GM18498 (cell line): ENCODE results near the gene CACNA1H.

Source experiments
- ATAC-seq: cut with Tn5 transposase; IDR thresholded peaks from one replicate; pipeline ENCODE4 v1.9.1; 2021; ENCODE audit warnings: mild to moderate bottlenecking, moderate library complexity; ENCODE audit not compliant: unreplicated experiment

The CACNA1H gene

DNA sequence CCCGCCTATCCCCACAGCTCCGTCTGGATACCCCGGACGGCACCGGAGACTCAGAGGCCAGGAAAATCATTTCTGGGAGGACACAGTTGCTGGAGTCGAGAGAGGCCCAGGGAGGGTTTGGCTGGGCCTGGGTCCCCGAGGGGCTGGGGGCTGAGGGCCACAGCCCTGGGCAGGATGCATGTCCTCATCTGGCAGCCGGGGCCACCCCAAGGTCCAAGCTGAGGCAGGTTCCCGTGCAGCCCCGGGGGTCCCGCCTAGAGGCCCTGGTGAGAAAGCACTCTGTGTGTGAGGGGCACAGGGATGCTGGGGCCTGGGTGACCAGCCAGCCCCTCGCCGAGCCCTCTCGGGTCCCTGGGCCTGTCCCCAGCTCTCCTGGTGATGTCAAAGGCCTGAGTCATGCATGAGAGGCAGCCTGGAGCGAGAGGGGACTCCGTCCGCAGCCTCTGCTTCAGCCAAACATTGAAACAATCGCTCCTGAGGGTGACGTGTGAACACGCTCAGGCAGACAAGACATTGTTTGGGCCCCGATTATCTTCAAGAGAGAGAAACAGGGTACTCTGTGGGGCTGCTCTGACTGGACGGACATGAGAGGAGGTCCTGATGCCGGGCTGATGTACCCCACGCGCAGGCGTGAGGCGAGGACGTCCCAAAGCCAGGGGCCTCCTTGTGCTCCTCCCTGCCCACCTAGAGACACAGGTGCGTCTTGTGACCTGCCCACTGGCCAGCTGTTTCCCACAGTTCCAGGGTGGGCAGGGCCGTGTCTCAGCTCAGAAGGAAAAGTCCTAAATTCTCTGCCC lies 31.1 kb upstream of the CACNA1H start:
- no peak for ATAC-seq

DNA sequence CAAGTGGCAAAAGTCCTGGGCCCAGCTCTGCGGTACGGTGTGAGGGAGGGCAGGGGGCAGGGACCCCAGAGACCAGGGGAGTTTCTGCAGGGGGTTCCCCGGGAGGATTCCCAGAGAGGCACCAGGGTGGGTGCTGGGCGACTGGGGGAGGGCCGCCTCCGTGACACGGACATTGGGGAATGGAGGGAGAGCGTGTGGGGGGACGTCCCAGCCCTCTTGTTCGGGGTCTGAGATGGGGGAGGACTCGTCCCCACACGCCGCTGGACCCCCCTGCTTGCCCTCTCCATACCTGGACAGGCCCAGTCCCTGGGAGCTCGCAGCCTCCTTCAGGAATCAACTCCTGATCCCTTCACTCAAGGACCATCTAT lies 30.5 kb upstream of the CACNA1H start:
- ATAC-seq: no peak

DNA sequence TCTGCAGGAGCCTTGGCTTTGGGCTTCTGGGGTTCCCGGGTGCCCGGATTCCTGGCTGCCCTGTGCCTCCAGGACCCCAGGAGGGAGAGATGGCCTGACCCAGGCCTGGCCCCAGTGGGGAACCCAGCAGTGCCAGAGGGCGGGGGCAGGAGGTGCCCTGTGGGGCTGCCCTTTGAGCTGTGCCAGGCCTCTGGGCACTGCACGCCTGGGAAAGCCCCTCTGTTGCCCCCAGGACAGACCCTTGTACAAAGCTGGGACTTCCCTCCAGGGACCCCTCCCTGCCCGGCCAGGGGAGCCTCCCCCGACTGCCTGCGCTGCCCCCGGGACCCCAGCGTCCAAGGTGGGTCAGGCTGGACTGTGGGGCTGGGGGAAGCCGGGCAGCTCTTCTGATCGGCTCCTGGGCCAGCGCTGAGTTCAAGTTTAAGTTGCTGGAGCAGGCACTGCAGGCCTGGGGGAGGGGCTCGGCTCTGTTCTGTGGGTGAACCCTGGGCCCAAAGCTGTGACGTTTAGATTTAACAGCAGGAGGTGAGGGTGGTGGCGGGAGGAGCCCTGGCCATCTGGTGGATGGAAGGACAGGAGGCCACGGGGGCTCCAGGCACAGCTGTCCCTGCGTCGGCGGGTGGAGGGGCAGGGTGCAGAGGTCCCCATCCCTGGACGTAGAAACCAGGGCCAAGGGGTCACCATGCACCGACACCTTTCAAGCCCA lies 29.2 kb upstream of the CACNA1H start:
- no peak for ATAC-seq

DNA sequence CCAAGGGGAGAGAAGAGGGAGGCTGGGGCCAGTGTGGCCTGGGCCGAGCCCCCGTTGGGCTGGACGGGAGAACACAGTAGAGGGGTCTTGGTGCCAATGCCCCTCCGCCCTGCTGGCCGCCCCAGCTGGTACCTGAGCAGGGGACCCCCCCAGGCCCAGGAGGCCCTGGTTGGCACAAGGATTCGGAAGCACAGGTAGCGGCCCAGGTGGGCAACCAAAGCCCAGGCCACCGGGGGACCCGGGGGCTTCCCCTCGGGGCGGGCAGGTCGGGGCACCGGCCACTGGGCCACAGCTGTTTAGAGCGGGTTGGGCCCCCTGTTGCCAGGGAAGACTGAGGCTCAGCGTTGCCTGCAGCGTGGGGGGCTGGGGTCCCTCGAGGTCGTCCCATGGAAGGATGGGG lies 28.6 kb upstream of the CACNA1H start:
- ATAC-seq: no peak

DNA sequence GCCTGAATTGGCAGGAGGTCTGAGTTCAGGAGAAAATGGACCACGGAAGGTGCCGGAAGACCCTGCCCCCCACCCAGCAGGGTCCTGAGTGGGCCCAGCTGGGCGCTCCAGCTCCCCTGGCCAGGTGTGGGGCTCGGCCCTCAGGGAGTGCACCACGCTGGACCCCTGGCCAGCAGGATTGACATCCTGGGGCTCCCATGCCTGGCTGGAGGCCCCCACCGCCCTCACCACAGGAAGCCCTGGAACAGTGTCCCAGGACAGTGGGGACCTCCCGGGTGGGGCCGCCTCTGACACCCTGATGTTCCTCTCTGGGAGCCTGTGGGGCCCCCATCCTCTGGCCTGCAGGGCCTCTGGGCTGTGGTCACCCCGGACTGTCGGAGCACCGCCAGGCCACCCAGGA lies 28.1 kb upstream of the CACNA1H start:
- no peak for ATAC-seq

DNA sequence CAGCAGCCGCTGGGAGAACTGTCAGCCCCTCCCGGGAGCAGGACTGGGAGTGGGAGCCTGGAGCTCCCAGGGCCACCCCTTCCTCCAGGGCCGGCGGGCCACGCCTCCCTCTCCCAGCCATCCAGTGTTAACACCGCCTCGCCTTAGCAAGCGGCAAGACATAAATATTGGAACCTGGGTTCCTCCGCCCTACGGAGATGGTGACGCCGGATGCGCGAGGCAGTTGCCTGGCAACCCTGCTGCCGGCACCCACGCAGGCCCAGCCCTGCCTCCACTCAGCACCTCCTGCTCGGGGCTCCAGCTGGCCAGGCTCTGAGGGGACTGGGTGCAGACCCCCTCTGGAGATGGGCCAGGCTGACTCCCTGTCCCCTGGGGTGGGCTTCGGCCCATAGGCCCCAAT lies 27.4 kb upstream of the CACNA1H start:
- ATAC-seq: no peak

DNA sequence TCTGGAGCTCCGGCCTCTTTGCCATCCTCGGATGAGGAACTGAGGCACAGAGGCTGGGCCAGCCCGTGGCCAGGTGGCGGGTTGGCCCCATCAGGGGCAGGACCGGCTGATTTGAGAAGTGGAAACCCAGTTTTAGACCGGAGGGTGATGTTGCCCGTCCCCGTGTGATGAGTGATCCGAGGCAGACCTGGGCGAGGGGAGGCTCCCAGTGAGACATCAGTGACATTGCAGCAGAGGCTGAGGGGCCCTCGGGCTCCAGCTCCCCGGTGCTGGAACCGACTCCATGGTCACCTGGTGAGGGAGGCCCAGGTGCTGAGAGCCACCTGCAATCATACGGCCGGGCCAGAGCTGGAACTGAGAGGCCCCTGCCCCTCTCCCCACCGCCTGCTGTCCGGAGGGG lies 26.9 kb upstream of the CACNA1H start:
- ATAC-seq: no peak

DNA sequence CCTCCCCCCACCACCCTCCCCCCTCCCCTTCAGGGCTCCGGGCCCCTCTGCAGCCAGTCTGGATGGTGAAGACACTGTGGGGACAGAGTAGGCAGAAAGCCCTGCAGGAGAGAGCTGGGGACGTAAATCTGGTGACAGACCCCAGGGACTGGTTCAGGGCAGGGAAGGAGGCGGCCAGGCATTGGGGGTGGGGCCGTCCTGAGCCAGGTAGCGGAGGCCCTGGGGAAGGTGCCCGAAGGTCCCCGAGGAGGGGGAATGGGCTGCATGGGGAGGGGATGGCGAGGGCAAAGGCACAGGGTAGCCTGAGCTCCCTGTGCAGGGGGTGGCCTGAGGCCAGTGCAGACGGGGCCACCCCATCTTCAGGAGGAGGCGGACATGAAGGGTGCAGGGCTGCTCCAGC lies 26.3 kb upstream of the CACNA1H start:
- ATAC-seq: no peak

DNA sequence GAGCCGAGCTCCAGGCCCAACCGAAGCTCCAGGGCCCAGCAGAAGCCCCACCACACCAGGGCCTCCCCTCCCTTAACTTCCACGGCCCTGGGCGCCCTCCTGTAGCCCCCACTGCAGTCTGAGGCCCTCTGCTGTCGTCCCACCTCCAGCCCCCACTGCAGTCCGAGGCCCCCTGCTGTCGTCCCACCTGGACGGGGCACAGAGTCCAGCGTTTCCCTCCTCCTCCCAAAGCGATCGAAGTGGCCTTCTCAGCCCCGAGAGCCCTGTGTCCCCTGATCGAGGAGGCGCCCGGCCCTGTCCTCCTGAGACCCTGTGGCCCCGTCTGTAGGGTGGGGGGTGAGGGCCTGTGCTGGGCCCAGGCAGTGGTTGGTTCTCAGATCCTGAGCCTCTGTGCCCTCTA lies 25.8 kb upstream of the CACNA1H start:
- no peak for ATAC-seq

DNA sequence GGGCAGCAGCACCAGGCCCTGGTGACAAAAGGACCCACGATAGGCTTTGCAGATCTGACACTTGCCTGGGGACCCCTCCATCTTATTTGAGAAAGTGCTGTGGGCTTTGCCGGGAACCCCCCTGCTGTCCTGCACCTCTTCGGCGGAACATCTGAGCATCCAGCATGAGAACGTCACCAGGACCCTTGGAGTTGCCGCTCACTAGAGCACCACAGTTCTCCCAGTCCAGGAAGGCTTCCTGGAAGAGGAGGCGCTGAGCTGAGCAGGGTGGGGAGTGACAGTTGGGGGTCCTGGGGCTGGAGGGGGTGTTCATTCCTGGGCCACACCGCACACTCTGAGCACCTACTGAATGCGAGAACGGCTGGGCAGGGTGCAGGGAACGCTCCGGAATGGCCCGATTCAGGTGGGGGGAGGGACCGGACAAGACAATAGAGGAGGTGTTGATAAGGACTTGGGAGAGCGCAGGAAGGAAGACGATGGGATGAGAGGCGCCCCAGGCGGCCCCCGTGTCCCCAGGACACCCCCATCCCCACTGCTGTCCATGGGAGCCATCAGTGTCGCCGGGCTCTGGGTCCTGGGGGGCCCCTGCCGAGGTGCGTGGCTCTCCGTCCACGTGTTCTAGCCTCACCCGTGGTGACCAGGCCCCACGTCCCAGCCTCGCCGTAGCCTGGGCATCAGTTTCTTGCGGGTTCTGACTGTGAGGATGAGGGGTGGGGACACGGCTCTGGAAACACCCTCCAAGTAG lies 24.8 kb upstream of the CACNA1H start:
- no peak for ATAC-seq

DNA sequence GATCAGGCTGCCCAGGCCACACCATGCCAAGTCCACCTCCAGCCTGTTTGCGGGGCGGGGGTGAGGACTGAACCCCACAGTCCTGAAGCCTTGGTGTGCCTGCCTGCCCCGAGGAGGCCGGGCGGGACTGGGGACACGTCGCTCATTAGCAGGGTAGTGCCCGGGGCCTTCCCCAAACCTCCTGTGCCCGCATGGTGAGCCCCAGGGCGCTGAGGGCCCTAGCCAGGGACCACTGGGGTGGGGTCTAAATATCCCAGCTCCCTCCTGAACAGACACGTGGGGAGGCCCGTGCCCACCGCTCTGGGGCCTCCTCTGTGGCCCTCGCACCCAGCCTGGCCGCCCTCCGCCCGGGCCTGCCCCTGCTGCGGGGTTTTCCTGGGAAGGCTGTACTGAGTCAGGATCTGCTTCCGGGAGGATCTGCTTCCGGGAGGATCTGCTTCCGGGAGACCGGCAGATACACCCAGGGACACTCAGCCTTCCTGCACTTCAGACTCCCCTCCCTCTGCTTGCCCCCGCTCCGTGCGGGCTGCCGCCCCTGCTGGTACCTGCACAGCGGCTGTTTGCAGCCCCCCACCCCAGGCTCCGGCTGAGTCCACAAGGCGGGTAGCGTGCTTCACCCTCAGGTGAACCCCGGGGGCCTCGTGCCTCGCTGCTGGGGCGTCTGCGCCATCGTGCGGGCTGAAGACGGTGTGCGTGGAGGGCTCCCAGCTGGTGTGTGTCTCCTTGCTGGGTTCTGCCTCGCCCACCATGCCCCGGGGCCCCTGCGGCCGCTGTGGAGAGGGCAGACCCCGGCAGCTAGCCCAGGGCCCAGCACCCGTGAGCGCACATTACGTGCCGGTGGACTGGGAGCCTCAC lies 23.6 kb upstream of the CACNA1H start:
- no peak for ATAC-seq

DNA sequence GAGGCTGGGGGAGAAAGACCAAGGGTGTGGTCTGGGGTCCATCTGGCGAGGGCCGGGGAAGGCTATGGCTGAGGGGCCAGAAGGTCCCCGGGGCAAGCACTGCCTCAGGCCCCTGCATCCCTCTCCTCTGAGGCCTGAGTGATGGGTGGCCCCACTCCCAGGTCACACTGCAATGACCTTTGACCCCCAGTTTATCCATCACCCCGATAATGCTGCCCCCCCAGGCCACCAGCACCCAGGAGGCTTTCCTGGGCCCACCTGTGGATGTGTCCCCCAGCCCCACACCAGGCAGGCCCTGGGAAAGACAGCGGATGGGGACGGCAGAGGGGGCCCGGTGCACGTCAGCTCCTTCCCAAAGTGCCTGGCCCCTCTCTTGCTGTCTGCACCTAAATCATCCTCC lies 22.5 kb upstream of the CACNA1H start:
- ATAC-seq: no peak

DNA sequence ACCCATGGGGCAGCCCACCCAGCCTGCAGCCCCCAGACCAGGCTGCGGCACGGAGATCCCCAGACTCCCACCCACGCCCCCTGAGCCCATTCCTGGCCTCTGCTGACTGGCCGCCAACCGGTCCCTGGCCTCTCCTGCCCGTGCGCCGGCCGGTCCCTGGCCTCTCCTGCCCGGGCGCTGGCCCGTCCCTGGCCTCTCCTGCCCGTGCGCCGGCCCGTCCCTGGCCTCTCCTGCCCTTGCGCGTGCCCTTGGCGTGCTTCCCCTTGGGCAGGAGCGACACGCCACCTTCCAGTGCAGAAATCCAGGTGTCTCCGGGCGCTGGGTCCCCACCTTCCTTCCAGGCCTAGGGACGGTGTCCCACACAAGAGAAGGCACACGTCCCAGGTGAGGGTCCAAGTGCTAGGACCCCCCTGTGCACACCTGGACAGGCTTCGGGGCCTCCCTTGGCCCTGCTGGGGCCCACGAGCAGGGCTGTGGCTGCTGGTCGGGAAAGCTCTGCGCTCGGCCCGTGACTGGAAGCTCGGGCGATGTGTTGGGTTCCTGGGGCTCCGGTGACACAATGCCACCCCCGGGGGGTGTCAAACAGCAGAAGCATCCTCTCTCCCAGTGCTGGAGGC lies 21.4 kb upstream of the CACNA1H start:
- no peak for ATAC-seq

DNA sequence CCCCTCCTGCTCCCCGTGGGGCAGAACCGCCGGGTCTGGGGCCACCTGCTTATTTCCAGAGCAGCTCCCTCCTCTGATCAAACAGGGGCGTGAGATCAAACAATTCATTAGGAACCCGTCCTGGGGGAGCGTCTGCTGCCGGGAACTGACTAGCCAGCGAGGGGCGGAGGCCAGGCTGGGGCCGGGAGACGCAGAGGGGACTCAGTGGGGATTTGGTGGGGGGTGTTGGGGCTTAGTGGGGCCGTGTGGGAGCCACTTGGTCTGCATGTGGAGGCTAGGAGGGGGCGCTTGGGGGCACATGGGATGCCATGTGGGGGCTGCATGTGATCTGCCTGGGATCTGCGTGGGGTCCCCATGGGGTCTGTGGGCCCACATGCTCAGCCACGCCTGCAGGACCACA lies 20.5 kb upstream of the CACNA1H start:
- ATAC-seq: no peak

DNA sequence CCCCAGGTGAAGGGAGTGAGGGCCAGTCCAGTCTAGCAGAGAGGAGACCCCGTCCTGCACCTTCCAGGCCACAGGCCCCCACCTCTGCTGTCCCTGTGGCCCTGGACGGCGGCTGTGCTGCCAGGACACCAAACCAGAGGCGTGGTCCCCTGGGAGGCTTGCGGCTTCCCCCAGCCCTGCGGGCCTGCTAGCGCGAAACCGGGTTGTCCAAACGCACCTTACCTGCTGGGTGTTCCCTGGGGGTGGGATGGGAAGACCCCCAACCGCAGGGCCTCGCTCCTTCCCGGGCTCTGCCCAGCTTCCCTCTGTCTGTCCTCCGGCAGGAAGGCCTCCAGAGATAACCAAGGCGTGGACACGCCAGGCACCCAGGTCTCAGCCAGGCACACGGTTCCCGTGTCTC lies 19.6 kb upstream of the CACNA1H start:
- ATAC-seq: no peak

DNA sequence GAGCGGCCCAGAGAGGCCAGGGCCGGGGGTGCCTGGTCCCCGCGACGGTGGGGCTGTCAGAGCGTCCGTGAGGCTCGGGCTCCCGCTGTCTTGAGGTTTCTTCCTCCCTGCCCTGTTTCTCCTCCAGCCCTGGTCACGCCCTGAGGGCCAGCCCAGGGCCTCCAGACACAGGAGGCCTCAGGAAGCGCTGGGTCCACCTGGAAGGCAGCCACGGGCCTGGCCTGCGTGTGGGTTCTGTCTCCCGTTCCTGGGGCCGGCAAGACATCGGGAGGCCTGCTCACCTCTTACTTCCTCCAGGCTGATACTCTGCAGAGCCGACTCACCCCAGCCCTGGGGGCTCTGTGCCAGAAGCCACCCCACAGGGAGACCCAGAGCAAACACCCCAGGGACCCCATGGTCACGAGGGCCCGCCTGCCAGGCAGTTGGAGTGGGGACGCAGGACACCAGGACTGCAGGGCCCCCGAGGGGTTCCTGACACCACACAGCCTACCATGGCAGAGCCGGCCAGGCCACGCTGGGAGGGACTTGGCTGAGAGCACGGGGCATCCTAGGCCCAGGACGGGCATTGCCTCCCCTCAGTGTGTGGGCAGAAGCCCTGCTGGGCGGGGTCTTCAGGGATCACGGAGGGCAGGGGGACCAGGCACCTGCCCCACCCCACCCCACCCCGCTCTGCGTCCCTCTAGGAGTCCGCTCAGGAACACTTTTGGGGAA lies 18.9 kb upstream of the CACNA1H start:
- no peak for ATAC-seq

DNA sequence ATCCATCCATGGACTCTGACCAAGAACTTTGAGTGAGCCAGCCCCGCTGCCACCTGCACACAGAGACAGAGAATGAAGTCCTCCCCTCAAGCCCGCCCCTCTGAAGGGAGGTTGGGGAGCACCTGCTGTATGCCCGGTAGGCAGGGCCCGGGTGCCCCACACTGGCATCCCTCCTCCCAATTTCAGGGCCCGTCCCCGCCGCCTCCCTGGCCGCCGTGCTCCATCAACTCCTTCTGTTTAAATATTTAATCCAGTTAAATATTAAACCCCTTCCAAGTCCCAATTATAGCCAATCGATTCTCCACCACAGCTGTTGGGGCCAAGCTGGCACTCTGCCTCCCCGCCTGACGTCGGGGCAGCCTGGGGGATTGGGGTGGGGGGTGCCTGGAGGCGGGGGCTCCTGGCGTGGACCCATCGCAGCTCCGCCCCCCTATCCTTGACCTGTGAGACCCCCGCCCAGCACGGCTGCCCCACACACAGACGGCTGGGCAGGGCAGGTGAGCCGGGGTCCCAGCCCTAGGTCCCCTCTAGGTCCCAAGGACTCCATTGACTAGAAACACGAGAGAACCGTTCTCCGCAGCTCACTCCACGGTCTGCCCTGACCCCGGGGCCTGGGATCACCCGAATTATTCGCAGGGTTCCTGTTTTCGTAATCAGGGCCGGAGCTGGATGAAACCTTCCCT lies 18.0 kb upstream of the CACNA1H start:
- no peak for ATAC-seq

DNA sequence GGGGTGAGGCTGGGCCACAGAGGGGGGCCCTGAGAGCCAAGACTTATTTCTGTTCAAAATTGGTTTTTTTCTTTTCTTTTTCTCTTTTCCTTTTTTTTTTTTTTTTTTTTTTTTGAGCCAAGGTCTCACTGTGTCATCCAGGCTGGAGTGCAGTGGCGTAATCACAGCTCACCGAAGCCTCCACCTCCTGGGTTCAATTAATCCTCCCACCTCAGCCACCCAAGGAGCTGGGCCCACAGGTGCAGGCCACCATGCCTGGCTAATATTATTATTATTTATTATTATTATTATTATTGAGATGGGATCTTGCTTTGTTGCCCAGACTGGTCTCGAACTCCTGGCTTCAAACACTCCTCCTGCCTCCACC lies 17.5 kb upstream of the CACNA1H start:
- no peak for ATAC-seq

DNA sequence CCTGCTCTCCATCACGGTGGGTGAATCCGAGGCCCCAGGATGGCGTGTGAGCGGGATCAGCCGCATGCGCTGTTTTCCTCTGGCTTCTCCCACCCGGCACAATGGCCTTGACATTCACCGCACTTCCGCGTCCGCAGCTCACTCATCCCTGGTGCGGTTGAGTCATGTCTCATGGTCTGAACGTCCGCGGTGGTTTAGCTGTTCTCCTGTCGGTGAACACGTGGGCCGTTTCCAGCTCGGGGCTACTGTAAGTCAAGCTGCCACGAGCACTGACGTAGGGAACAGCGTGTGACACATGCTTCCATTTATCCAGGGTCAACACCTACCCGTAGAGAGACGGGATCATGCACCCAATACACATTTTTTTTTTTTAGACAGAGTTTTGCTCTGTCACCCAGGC lies 15.3 kb upstream of the CACNA1H start:
- no peak for ATAC-seq
